Activated CD8-positive, alpha-beta memory T cell treated with anti-CD3 and anti-CD28 coated beads, Interleukin-2, amount 50 U/mL, for 1 hour (primary cell): ENCODE measurements around the gene SCAF8.
"Not testable (repeated sequence)": the region's sequence is repeated elsewhere in the genome, so short reads cannot be mapped to it uniquely, and the experiment has no call there.

Experiments
- DNase-seq: peaks from one replicate; pipeline ENCODE4 v3.0.0-alpha.2; 2020; ENCODE audit errors: extremely low read depth

Gene SCAF8

GRCh38 chr6:154783229-154783628 is 50.0 kb downstream of the SCAF8 start:
- no peak for DNase-seq

DNA sequence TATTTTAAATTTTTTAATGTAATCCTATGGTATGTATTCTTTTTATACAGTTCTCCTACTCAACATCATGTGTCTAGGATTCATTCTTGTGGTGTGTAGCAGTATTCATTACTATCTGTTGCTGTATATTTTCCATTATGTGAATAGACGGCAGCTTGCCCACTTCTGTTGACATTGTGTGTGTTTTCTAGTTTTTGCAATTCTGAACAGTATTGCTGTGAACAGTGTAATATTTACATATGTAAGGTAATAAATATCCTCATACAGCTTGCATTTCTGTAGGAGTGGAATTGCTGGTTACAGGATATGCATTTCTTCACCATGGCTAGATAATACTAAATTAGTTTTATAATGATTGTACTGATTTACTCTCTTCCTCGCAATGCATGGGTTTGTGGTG is 51.9 kb downstream of the SCAF8 start:
- no peak for DNase-seq

GRCh38 chr6:154786144-154786868 is 53.1 kb downstream of the SCAF8 start:
- no peak for DNase-seq

- no peak for DNase-seq
Observed at GRCh38 chr6:154791556-154792317, 58.5 kb downstream of the SCAF8 start.

GRCh38 chr6:154792325-154792724 is 59.1 kb downstream of the SCAF8 start:
- no peak for DNase-seq

GRCh38 chr6:154792761-154793160 is 59.5 kb downstream of the SCAF8 start:
- DNase-seq, result no peak

DNA sequence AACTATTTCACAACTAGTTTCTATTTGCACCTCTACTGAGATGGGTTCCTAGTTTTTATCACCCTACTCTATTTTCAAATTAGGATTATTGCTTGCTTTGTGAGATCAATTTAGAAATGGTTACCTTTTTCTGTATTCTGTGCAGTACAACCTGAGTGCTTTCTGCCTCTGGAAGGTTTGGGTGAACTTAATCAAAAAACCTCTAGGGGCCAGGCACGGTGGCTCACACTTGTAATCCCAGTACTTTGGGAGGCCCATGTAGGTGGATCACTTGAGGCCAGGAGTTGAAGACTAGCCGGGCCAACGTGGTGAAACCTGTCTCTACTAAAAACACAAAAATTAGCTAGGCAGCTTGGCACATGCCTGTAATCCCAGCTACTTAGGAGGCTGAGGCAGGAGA is 63.3 kb downstream of the SCAF8 start:
- no peak for DNase-seq

- DNase-seq, result no peak
Observed at GRCh38 chr6:154797857-154798256, 64.6 kb downstream of the SCAF8 start.

- no peak for DNase-seq
Observed at GRCh38 chr6:154800338-154800737, 67.1 kb downstream of the SCAF8 start.

DNA sequence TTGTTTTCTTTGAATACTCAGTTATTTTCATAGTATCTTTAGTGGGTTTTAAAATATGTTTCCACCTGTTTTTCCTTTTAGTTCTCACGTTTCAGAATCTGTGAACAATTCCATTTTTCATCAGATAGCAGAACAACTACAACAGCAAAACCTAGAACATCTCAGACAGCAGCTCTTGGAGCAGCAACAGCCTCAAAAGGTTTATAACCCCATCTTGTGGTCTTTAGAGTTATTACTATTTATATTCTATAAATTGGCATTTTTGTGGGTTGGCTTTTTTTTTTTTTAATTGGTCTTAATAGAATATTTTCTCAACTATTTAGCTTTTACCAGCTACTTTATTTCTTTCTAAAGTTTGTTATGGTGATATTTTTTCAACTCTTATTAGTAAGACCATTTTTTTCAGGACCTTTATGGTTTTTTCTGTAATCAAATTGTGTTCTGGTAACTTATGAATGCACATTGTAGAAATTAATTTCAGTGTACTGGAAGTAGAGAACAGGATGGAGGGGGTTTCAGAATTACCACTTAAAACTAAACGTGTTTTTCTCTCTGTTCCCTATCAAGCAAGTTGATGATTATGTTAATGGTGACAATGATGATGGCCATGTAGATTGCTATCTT is 72.2 kb downstream of the SCAF8 start:
- DNase-seq, result no peak

DNA sequence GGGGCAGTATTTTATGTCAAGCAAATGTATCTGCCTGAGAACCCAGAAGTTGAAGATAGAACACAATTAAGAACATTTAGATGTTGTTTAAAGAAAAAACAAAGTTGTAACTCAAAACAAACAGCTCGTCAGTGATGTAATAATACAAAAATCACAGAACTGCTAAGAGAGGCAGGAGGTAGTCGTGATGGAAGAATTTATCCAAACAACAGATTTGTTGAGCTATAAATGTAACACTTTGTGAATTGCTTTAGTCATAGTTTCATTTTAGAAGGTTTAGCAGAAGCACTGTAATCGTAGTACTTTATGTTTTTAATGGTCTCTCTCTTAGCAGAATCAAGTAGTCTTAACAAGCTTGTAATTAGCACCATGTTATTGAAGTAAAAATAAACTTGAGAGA is 73.6 kb downstream of the SCAF8 start:
- DNase-seq, result no peak

DNA sequence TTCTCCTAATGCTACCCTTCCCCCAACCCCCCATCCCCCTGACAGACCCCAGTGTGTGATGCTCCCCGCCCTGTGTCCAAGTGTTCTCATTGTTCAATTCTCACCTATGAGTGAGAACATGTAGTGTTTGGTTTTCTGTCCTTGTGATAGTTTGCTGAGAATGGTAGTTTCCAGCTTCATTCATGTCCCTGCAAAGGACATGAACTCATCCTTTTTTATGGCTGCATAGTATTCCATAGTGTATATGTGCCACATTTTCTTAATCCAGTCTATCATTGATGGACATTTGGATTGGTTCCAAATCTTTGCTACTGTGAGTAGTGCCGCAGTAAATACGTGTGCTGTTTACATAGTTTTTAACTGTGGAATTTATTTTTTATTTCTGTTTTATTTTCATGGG is 78.4 kb downstream of the SCAF8 start:
- DNase-seq, result not testable (repeated sequence)

GRCh38 chr6:154814063-154814462 is 80.8 kb downstream of the SCAF8 start:
- DNase-seq, result no peak

DNA sequence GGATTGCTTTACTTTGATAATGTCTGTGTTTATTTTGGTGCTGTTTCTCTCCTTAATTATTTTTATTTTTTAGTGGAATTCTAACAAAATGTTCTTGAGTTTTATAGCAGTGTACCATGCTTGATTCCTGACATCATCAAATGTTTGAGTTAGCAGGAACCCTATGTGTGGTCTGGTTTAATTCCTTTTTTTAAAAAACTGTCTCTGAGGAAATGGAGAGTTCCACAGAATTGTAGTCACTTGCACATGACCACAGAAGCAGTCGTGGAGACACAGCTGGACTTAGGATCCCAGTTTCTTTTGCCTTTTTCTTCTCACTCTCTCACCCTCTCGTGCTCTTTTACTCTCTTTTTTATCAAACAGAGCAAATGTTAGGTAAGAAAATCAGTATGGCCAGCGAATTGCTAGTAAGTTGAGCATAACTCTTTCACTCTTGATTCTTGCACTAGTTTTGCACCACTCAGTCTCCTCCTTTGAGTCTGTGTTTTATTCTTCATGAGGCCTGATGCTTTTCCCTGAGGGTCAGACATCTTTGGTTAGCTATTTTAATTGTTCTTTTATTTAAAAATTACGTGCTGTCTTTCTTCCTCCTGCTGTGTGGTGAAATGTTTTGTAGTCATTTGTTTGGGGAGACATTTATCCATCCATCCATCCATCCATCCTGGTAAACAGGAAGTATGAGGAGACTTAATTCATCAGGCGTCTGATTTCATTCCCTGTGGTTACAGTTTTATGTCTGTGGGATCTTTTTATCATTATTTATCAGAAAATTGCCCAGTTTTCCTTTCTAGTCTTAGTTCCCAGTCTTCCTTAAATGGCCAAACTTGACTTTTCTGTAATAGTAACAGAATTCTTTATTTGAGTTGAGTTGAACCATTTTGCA is 83.0 kb downstream of the SCAF8 start:
- no peak for DNase-seq

DNA sequence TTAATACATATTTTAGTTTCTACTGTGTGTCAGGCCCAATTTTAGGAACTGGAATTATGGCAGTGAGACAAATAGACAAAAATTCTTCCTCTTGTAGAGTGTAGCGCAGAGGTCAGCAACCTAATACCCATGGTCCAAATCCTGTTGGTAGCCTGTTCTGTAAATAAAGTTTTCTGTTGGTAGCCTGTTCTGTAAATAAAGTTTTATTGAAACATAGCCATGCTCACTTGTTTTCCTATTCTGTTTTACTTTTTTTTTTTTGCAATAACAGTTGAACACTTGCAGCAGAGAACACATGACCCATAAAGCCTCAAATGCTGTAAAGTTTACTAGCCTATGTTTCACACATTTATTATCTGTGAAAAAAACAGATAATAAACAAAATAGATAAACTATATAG is 87.9 kb downstream of the SCAF8 start:
- no peak for DNase-seq

DNA sequence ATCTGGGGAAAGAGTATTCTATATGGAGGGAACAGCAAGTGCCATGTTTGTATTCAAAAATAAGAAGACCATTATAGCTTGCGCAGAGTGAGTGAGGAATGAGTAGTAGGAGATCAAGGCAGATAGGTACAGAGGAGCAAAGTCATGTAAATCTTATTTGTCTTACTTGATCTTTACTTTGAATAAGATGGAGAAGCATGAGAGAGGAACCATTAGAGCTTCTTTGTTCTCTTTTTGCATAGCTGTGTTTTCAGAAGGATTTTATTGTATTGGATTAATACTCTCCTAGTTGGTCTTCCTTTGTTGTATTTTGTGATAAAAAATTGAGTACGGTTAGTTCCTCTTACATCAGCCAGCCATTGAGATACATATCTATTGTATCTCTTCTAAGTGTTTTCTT is 88.4 kb downstream of the SCAF8 start:
- DNase-seq, result no peak

DNA sequence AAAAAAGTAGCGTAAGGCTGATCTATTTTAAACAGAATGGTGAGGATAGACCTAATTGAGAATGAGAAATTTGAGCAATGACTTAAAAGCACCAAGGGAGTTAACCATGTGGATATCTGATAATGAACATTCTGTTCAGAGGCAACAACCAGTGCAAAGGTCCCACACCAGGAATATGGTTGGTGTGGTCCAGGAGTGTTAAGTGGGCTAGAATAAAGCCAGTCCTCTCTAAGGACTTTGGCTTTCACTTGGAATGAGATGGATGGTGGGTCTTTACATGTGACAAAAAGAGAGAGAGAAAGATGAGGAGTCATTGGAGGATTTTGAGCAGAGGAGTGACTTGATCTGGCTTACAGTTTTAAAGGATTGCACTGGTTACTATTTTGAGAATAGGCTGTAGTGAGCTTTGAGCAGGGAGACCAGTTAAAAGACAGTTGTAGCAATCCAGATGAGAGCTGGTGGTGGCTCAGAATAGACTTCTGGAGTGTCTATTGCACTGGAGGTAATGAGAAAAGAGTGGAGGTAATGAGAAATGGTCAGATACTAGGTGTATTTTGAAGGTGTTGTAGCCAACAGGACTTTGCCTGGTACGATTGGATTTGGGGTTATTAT is 89.8 kb downstream of the SCAF8 start:
- no peak for DNase-seq

- no peak for DNase-seq
Observed at GRCh38 chr6:154824076-154824475, 90.9 kb downstream of the SCAF8 start.

GRCh38 chr6:154829970-154830369 is 96.8 kb downstream of the SCAF8 start:
- DNase-seq, result no peak

GRCh38 chr6:154830771-154831170 is 97.6 kb downstream of the SCAF8 start:
- no peak for DNase-seq

DNA sequence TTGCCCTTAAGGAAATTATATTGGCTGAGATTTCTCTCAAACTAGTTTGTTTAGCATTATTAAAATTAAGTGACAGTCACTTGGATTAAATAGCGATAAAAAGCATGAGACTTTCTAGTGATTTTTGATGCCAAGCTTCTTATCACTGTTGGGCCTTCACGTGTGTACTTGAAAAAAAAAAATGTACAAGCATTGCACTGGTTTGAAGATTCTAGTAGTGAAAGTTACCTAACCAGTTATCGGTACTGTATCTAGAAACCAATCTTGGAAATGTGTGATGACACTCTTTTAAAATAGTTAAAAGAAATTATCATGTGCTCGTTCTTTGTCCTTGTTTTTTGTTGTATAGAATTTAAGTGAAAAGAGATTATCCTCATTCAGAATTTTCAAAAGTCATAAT is 102.1 kb downstream of the SCAF8 start:
- no peak for DNase-seq

GRCh38 chr6:154839546-154839945 is 106.3 kb downstream of the SCAF8 start:
- no peak for DNase-seq
